BLaER1 (cell line): Measurements from ENCODE around the gene OR1D2.

Experiments used
- H3K27ac ChIP-seq: shearing (Covaris generic); formaldehyde crosslinking; 2 replicates; pipeline ENCODE4 v1.8.1; 2022
- H3K27me3 ChIP-seq: shearing (Covaris generic); formaldehyde crosslinking; 2 replicates; pipeline ENCODE4 v1.8.1; 2022
- H3K36me3 ChIP-seq: shearing (Covaris generic); formaldehyde crosslinking; 2 replicates; pipeline ENCODE4 v1.8.1; 2022
- H3K4me1 ChIP-seq: shearing (Covaris generic); formaldehyde crosslinking; 2 replicates; pipeline ENCODE4 v1.8.1; 2022
- H3K4me2 ChIP-seq: shearing (Covaris generic); formaldehyde crosslinking; 2 replicates; pipeline ENCODE4 v1.8.1; 2022
- H3K4me3 ChIP-seq: shearing (Covaris generic); formaldehyde crosslinking; 2 replicates; pipeline ENCODE4 v1.8.1; 2022
- H3K9ac ChIP-seq: shearing (Covaris generic); formaldehyde crosslinking; 2 replicates; pipeline ENCODE4 v1.8.1; 2022
- H3K9me3 ChIP-seq: shearing (Covaris generic); formaldehyde crosslinking; 2 replicates; pipeline ENCODE4 v1.8.1; 2022
- H4K20me1 ChIP-seq: shearing (Covaris generic); formaldehyde crosslinking; 2 replicates; pipeline ENCODE4 v1.8.1; 2022
- Cebpa-rat ChIP-seq: shearing (Covaris generic); IDR thresholded peaks from 2 replicates; pipeline ENCODE4 v1.8.1; 2022

The OR1D2 gene

GRCh38 chr17:3046753-3047152 is 57.5 kb downstream of the OR1D2 start:
- Histone ChIP-seq H4K20me1 (no peaks in the 10 kb centered on the region), H3K36me3 (no peaks in the 10 kb centered on the region), H3K9me3 (peaks cover 16% of the 10 kb centered on the region), H3K9ac (no peak overlapping the region), H3K4me3 (no peak overlapping the region), H3K4me2 (no peak overlapping the region), H3K27me3 (no peaks in the 10 kb centered on the region), H3K27ac (no peak overlapping the region), H3K4me1 (peaks cover 12% of the 10 kb centered on the region)
- no peak for TF ChIP-seq Cebpa-rat

GRCh38 chr17:3043737-3044365 is 60.4 kb downstream of the OR1D2 start:
- H4K20me1 ChIP-seq = no peaks in the 10 kb centered on the region

GRCh38 chr17:3040882-3041281 is 63.3 kb downstream of the OR1D2 start:
- TF ChIP-seq Cebpa-rat = no peak
- Histone ChIP-seq H3K27ac (no peak overlapping the region), H3K9me3 (peaks cover 16% of the 10 kb centered on the region), H3K4me3 (no peak overlapping the region), H3K27me3 (no peaks in the 10 kb centered on the region), H3K36me3 (peaks cover 5% of the 10 kb centered on the region; the same call in 1 of the 2 replicates), H4K20me1 (no peaks in the 10 kb centered on the region), H3K9ac (no peak overlapping the region), H3K4me1 (peaks cover 24% of the 10 kb centered on the region), H3K4me2 (no peak overlapping the region)

More at GRCh38 chr17:3043737-3044365, 60.4 kb downstream of the OR1D2 start:
- Histone ChIP-seq H3K4me3 (no peak overlapping the region), H3K4me2 (no peak overlapping the region), H3K36me3 (no peaks in the 10 kb centered on the region), H3K27ac (no peak overlapping the region), H3K9ac (no peak overlapping the region), H3K9me3 (peaks cover 16% of the 10 kb centered on the region), H3K27me3 (no peaks in the 10 kb centered on the region), H3K4me1 (peaks cover 18% of the 10 kb centered on the region)
- no peak for TF ChIP-seq Cebpa-rat

GRCh38 chr17:3039736-3040135 is 64.5 kb downstream of the OR1D2 start:
- H4K20me1 ChIP-seq = peaks cover 7% of the 10 kb centered on the region
- no peaks in the 10 kb centered on the region for H3K27me3 ChIP-seq
- peak overlapping the region; percentile 28; the same call in 1 of the 2 replicates for H3K4me2 ChIP-seq
- no peak overlapping the region for H3K27ac ChIP-seq
- H3K9me3 ChIP-seq = peaks cover 16% of the 10 kb centered on the region
- no peak overlapping the region for H3K9ac ChIP-seq
- no peak overlapping the region for H3K4me3 ChIP-seq
- H3K4me1 ChIP-seq = peaks cover 36% of the 10 kb centered on the region
- no peak for TF ChIP-seq Cebpa-rat
- peaks cover 16% of the 10 kb centered on the region for H3K36me3 ChIP-seq

- Histone ChIP-seq H4K20me1 (peaks cover 14% of the 10 kb centered on the region), H3K9ac (no peak overlapping the region), H3K4me2 (peak overlapping the region; percentile 28), H3K27ac (no peak overlapping the region), H3K9me3 (peaks cover 8% of the 10 kb centered on the region), H3K4me1 (peaks cover 44% of the 10 kb centered on the region), H3K27me3 (no peaks in the 10 kb centered on the region), H3K36me3 (peaks cover 24% of the 10 kb centered on the region), H3K4me3 (no peak overlapping the region)
- no peak for TF ChIP-seq Cebpa-rat
Observed at GRCh38 chr17:3038941-3039340, 65.3 kb downstream of the OR1D2 start.
